ENCODE data around the gene TATDN2.
A peak's percentile ranks its signal among the peaks of the same experiment; 100 is the strongest.

The TATDN2 gene

DNA sequence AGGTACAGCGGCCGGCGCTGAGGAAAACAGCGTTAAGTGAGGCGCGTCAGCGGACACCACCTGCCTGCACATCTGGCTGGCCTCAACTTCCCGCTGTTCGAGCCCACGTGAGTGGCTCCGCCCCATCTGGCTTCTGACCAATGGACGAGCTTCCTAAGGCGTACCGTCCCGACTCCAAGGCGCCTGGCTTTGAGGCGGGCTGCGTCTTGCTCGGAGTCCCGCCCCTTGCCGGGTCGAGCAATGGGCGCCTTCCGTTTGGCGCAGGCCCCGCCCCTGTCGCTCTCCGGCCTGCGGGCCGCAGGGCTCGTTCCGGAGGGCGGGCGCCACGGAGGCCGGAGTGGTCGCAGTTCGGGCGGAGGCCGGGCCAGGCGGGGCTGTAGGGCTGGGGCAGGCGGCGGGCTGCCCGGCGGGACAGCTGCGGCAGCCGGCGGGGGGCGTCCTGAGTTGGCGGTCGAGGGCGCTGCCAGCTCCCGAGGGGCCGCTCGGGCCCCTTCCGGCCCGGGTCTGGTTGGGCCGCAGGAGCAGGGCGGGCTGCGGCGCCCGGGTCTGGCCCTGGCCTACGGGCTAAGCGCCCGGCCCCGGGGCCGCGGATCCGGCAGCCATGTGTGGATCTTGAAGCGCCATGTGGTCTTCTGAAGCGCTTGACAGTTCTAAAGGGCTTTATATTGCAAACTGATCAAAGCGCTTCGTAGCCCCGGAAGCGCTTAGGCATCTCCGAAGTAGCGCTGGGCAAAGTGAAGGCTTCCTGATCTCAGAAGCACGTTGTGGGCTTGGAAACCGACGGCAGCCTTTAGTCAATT is at the start of gene TATDN2:
TSS of gene TATDN2 (plus strand) at position 276 of the 800 bp plus-strand sequence. CDS start 742 bp downstream, outside the sequence.
- peak within 1 kb of the TSS; percentile 85 for H3K4me3 ChIP-seq (ENCODE audit: low read depth, low read length)
- TF ChIP-seq, protein P1, sequence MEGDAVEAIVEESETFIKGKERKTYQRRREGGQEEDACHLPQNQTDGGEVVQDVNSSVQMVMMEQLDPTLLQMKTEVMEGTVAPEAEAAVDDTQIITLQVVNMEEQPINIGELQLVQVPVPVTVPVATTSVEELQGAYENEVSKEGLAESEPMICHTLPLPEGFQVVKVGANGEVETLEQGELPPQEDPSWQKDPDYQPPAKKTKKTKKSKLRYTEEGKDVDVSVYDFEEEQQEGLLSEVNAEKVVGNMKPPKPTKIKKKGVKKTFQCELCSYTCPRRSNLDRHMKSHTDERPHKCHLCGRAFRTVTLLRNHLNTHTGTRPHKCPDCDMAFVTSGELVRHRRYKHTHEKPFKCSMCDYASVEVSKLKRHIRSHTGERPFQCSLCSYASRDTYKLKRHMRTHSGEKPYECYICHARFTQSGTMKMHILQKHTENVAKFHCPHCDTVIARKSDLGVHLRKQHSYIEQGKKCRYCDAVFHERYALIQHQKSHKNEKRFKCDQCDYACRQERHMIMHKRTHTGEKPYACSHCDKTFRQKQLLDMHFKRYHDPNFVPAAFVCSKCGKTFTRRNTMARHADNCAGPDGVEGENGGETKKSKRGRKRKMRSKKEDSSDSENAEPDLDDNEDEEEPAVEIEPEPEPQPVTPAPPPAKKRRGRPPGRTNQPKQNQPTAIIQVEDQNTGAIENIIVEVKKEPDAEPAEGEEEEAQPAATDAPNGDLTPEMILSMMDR (IDR thresholded peaks at IDR 0.05; ENCODE audit: low read depth, low read length) = no peak

DNA sequence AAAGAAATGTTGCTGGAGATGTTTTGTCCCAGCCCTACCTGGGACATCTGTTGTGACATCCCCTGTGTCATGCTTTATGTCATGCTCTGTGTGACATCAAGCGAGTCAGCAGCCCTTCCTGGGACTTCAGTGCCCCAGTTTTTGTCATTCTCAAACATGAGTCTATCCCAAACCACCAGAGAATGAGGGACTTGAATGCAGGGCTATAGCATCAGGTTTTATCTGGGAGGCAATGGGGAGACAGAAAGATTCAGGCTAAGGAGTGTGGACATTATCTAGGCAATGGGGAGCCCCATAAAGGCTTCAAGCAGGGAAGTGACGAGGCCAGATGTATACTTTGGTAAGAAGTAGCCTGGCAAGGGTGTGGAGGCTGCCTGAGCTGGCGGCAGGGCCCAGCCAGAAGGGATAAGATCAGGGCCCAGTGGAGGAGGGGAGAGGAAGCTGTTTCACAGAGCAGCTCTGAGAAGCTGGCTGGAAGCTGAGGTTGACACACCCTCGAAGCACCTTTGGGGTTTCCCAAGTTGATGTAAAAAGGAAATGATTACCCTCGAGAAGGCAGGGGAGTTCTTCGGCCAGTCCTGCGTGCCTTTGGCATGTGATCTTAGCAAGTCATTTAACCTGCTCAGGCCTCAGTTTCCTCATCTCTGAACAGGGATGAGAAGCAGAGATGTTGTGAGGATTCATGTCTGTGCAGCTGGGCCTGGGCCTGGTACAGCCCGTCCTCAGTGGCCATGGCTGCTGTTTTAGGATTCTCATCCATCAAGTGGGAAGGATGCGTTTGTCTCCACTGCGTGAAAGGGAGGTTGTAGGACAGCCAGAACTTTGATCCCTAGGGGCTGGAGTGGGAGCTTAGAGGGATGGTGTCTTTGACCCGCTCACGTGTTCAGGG is 49.3 kb upstream of the TATDN2 start:
- H3K4me3 ChIP-seq (ENCODE audit: low read depth, low read length) = no peak overlapping the region
- TF ChIP-seq, protein P1 (IDR thresholded peaks at IDR 0.05; ENCODE audit: low read depth, low read length) = no peak

- H3K4me3 ChIP-seq (ENCODE audit: low read depth, low read length) = no peak overlapping the region
- TF ChIP-seq, protein P1 (IDR thresholded peaks at IDR 0.05; ENCODE audit: low read depth, low read length) = no peak
Measured at GRCh38 chr3:10204921-10205320, 43.3 kb upstream of the TATDN2 start.

- TF ChIP-seq, protein P1 (IDR thresholded peaks at IDR 0.05; ENCODE audit: low read depth, low read length) = no peak
- H3K4me3 ChIP-seq (ENCODE audit: low read depth, low read length) = no peak overlapping the region
Measured at GRCh38 chr3:10205451-10206165, 42.7 kb upstream of the TATDN2 start.

DNA sequence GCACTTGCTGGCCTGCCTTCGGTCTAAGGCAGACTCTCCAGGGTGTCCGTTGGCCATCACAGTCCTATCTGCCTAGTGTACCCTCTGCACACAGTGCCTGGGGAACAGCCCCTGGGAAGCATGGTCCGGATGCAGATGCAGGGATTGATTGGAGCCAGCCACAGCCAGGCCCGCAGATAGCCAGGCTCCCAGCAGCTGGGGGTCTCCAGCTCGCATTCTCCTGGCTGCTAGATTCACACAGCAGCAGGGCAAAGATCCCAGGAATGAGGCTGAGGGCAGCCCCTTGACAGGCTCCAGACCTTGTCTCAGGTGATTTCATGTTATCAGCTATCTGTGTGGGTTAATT is 42.1 kb upstream of the TATDN2 start:
- H3K4me3 ChIP-seq (ENCODE audit: low read depth, low read length) = no peak overlapping the region
- TF ChIP-seq, protein P1 (IDR thresholded peaks at IDR 0.05; ENCODE audit: low read depth, low read length) = no peak

DNA sequence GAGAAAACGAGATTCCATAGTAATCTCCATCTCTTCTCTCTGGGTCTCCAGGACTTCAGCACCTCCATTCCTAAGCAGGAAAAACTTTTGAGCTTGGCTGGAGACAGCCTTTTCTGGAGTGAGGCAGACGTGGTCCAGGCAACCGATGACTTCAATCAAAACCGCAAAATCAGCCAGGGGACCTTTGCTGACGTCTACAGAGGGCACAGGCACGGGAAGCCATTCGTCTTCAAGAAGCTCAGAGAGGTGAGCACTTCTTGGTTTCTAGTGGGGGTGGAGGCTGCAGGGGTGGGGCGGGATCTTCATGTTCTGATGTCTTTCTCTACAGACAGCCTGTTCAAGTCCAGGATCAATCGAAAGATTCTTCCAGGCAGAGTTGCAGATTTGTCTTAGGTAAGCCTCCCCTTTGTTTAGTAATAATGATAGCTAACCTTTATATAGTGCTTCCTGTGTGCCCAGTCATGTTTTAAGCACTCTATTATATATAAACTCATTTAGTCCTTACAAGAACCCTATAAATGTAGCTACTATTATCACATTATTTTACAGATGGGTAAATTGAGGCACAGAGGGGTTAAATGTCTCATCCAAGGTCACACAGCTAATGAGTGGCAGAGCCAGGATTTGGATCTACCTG is 35.0 kb upstream of the TATDN2 start:
- TF ChIP-seq, protein P1 (IDR thresholded peaks at IDR 0.05; ENCODE audit: low read depth, low read length) = no peak
- no peak overlapping the region for H3K4me3 ChIP-seq (ENCODE audit: low read depth, low read length)

Data from WI38 (cell line).